Gastrocnemius medialis (tissue), 4 donors: ENCODE results near the gene JAKMIP1.

ENCODE experiments used
- CTCF ChIP-seq, 5 experiments: fragments of 450-650 bp in 3 of 5; fragments of 200-600 bp in 2 of 5; sonication (generic) in 2 of 5; IDR thresholded peaks in 4 of 5; conservative IDR thresholded peaks in 1 of 5; 1 replicate in 4 of 5; 2 replicates in 1 of 5; pipeline ENCODE4 v1.5.1; 2016 to 2019; ENCODE audit warnings: antibody characterized with exemption in 5 of 5, mild to moderate bottlenecking in 3 of 5, moderate library complexity in 3 of 5
- POLR2A ChIP-seq, 2 donors: fragments of 450-650 bp; IDR thresholded peaks; one replicate each; pipeline ENCODE4 v1.6.1; 2017; ENCODE audit warnings: antibody characterized with exemption in 2 of 2, mild to moderate bottlenecking in 2 of 2, moderate library complexity in 2 of 2

GRCh38 chr4:6063684-6064083 is 136.7 kb downstream of the JAKMIP1 start:
- TF ChIP-seq CTCF (IDR thresholded peaks at IDR 0.05 in 4 of 5, conservative IDR thresholded peaks at IDR 0.05 in 1 of 5) (no peak), POLR2A (IDR thresholded peaks at IDR 0.05) (no peak)
